SK-N-SH (cell line): ENCODE data around the gene C10orf90.

Experiments
- CTCF ChIP-seq: fragments of 200-600 bp; sonication (generic); IDR thresholded peaks from 2 replicates; pipeline ENCODE4 v1.6.1; 2017; ENCODE audit warnings: antibody characterized with exemption, mild to moderate bottlenecking, moderate library complexity
- ELF1 ChIP-seq: IDR thresholded peaks from 2 replicates; pipeline ENCODE4 v1.4.0; 2012
- GATA2 ChIP-seq: sonication (generic); formaldehyde crosslinking; IDR thresholded peaks from 2 replicates; pipeline ENCODE4 v1.5.0; 2020; ENCODE audit warnings: mild to moderate bottlenecking, missing genetic modification reagents
- POLR2AphosphoS5 ChIP-seq: IDR thresholded peaks from 2 replicates; pipeline ENCODE4 v1.6.1; 2012; ENCODE audit warnings: low read depth, low read length
- RAD21 ChIP-seq: IDR thresholded peaks from 2 replicates; pipeline ENCODE4 v1.6.1; 2012; ENCODE audit warnings: mild to moderate bottlenecking, low read length
- SIN3A ChIP-seq: IDR thresholded peaks from 2 replicates; pipeline ENCODE4 v1.6.1; 2012; ENCODE audit warnings: low read depth, mild to moderate bottlenecking, low read length, moderate library complexity, borderline replicate concordance
- TEAD4 ChIP-seq: IDR thresholded peaks from 2 replicates; pipeline ENCODE4 v1.4.0; 2012; ENCODE audit warnings: mild to moderate bottlenecking, borderline replicate concordance; ENCODE audit not compliant: insufficient read depth
- YY1 ChIP-seq: IDR thresholded peaks from 2 replicates; pipeline ENCODE4 v1.4.0; 2012; ENCODE audit warnings: low read depth, mild to moderate bottlenecking
- ZBTB33 ChIP-seq: IDR thresholded peaks from 2 replicates; pipeline ENCODE4 v1.4.0; 2012; ENCODE audit warnings: low read depth, borderline replicate concordance

- TF ChIP-seq YY1 (0 out of 2 replicates have a peak, but pooled peaks have one; percentile 44), CTCF (no peak), TEAD4 (no peak), SIN3A (no peak), POLR2AphosphoS5 (peak; percentile 25; the same call in 1 of the 2 replicates), ZBTB33 (no peak), GATA2 (no peak), ELF1 (no peak), RAD21 (no peak)
Measured at GRCh38 chr10:126387931-126388911, 282.3 kb downstream of the C10orf90 start, which contains the start of gene ADAM12.
